ENCODE data around the gene POMT1.
A peak's percentile ranks its signal among the peaks of the same experiment; 100 is the strongest.
"Not testable (repeated sequence)": the region's sequence is repeated elsewhere in the genome, so short reads cannot be mapped to it uniquely, and the experiment has no call there.

POMT1 gene

GRCh38 chr9:131528886-131529505 lies 26.3 kb downstream of the POMT1 start:
- no peak for DNase-seq

GRCh38 chr9:131529597-131530545 lies 27.2 kb downstream of the POMT1 start:
- no peak for DNase-seq

DNA sequence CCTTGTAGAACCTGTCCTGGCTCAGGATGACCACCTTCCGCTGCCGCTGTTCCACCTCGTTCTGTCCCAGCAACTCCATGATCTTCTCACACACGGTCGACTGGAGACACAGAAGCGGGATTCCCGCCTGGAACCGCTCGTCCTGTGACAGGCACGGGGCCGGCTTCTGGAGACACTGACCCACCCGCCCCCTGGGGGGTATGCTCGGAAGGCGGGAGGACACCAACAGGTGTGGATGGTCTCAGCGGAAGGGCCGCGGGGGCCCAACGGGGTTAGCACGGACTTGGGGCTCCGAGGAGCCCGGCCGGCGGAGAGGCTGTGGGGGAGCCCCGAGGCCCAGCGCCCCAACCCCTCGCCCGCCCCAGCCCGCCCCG lies 27.8 kb downstream of the POMT1 start:
- DNase-seq: peak; percentile 18 to 25

DNA sequence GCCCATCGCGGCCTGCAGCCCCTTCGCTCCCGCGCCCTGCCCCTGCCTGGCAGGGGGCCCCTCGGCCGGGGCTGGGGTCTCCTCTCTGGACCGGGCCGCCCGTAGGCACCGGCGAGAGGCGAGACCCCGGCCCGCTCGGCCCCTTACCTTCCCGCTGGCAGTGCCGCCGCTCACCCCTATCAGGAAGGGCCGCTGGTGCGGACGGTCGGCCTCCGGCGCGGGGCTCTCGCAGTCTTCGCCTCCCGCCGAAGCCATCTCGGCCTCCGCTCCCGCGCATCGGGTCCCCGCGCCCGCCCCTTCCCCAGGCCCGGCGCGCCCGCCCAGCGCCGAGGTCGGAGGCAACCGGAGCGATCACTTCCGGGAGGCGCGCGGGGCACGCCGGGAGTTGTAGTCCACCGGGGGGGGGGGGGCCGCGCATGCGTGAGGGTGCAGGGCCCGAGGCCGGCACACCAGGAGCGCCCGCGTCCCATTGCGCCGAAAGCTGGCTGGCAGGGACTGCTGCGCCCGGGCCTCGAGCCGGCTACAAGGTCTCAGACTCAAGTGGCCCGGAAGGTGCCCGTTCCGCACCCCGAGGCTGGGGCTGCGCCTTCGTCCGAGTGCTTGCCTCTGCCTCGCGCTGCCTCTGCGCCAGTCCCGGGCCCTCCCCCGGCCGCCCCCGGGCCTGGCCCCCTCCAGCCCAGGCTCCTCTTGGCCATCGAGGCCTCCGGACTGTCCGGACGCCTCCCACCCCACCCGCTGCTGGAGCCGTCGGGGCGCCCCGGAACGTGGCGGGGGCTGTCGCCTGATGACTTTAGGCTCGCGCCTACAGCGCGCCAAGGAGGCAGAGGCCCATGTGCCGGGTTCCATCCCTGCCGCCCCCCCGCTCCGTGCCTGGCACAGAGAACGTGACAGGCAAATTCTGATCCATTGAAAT lies 28.5 kb downstream of the POMT1 start, which contains the start of gene UCK1:
TSS of gene UCK1 (minus strand) at position 344 of the 913 bp plus-strand sequence. CDS start at position 255, 89 bp downstream.
- peak; percentile 49 to 74 for DNase-seq

GRCh38 chr9:131534721-131535237 lies 32.1 kb downstream of the POMT1 start:
- DNase-seq: no peak

GRCh38 chr9:131537946-131538345 lies 35.2 kb downstream of the POMT1 start:
- DNase-seq: no peak

DNA sequence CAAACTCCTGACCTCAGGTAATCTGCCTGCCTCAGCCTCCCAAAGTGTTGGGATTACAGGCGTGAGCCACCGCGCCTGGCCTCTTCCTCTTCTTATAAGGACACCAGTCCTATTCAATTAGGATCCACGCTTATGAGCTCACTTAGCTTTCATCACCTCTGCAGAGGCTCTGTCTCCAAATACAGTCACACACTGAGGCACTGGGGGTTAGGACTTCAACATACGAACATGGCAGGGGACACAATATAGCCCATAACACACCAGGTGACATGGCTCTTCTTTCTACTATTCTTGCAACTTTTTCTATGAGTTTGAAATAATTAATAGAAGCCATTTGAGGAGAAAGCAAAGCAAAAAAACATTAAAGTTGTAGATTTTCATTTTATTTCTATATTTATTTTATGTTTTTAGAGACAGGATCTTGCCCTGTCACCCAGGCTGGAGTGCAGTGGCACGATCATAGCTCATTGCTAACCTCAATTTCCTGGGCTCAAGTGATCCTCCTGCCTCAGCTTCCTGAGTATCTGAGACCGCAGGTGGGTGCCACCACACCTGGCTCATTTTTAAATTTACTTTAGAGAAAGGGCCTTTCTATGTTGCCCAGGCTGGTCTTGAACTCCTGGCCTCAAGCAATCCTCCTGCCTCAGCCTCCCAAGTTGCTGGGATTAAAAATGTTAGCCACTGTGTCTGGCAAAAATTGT lies 36.7 kb downstream of the POMT1 start:
- DNase-seq: no peak

DNA sequence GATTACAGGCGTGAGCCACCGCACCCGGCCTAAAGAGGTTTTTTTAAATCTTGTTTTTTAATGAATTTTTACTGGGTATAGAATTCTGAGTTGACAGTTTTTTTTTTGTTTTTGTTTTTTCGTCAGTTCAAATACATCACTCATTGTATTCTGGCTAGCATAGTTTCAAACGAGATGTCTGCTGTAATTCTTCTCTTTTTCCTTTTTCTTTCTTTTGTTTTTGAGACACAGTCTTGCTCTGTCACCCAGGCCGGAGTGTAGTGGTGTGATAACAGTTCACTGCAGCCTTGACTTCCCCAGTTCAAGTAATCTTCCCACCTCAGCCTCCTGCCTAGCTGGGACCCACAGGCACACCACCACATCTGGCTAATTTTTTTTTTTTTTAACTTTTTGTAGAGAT lies 40.4 kb downstream of the POMT1 start:
- DNase-seq: no peak

DNA sequence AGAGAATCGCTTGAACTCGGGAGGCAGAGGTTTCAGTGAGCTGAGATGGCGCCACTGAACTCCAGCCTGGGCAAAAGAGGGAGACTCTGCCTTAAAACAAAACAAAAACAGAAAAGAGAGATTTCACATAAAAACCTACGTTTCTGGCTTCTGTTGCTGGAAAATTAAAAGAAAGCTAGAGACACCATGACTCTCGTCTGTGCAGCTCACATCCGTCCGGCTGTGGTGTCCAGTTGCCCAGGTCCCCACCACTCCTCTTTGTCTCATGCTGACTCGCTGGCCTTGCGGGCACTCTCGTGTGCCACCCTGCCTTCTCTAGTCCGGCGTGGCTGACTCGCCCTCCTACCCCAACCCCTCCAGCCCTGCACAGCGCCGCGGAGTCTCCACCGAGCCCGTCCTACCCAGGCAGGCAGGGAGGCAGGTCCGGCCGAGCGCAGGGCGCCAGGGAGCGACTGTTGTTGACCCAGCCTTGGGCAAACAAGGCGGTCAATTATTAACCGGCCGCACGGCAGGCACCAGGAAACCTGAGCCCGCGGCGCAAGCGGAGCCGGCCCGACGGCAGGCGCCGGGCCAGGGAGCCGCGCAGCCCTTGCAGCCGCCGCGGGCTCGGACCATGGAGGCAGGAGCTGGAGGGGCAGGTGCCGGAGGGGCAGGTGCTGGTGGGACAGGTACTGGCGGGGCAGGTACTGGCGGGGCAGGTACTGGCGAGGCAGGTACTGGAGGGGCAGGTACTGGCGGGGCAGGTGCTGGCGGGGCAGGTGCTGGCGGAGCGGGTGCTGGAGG lies 42.5 kb downstream of the POMT1 start, which contains the start of gene PRRT1B:
TSS of gene PRRT1B (plus strand) at position 521 of the 783 bp plus-strand sequence. CDS start at position 614, 93 bp downstream.
- no peak for DNase-seq

DNA sequence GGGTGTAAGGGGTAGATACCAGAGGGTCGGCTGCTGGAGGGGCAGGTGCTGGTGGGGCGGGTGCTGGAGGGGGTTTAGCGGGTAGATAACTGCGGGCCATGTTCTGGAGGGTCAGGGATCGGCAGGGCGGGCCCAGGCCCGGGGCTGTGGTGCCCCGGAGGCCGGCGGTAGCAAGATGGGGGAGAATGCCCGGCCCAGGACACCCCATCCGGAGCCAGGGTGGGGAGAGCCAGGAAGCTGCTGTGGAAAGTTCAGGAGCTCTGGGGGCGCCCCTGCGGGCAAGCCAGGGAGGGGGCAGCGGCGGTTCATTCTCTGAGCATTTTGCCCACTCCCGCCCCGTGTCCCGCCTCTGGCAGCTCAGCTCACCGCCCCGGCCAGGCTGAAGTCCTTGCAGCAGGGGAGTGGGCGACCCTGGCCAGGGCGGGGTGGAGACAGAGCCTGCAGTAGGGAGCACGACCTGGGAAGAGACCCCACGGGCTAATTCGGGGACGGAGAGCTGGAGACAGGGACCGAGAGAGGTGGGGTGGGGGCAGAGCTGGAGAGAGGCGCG lies 43.1 kb downstream of the POMT1 start:
- DNase-seq: no peak

- DNase-seq: no peak
These were observed 43.8 kb downstream of the POMT1 start for GRCh38 chr9:131546336-131547084.

DNA sequence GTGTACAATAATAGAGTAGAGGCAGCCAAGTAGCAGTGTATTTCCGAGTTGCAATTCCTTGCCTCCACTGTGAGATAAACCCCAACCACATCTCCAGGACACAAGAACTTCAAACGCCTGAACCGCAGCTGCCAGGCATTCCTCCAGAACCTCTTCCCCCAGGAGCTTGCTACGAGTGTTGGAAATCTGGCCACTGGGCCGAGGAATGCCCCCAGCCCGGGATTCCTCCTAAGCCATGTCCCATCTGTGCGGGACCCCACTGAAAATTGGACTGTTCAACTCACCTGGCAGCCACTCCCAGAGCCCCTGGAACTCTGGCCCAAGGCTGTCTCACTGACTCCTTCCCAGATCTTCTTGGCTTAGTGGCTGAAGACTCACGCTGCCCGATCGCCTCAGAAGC lies 46.5 kb downstream of the POMT1 start:
- not testable (repeated sequence) for DNase-seq

DNA sequence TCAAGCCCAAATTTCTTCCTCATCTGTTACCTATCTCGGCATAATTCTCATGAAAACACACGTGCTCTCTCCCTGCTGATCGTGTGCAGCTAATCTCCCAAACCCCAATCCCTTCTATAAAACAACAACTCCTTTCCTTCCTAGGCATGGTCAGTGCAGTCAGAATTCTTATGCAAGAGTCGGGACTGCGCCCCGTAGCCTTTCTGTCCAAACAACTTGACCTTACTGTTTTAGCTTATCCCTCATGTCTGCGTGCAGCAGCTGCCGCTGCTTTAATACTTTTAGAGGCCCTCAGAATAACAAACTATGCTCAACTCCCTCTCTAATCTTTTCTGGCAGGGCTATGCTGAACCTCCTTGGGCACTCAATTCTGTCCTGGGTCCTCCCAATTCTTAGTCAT lies 47.7 kb downstream of the POMT1 start:
- DNase-seq: not testable (repeated sequence)

DNA sequence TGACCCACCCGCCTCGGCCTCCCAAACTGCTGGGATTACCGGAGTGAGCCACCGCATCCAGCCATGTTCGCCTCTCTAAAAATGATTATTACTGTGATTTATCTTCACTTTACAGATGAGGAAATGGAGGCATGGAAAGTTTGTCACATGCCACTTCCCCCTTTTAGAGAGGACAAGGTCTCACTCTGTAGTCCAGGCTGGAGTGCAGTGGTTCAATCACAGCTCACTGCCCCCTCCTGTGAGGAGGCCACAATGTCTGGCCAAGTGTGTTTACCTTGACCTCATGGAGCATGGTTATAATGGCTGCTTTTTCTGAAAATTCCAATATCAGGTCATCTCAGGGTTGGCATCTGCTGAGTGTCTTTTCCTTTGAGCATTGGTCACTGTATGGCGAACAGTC lies 49.3 kb downstream of the POMT1 start:
- DNase-seq: no peak

DNA sequence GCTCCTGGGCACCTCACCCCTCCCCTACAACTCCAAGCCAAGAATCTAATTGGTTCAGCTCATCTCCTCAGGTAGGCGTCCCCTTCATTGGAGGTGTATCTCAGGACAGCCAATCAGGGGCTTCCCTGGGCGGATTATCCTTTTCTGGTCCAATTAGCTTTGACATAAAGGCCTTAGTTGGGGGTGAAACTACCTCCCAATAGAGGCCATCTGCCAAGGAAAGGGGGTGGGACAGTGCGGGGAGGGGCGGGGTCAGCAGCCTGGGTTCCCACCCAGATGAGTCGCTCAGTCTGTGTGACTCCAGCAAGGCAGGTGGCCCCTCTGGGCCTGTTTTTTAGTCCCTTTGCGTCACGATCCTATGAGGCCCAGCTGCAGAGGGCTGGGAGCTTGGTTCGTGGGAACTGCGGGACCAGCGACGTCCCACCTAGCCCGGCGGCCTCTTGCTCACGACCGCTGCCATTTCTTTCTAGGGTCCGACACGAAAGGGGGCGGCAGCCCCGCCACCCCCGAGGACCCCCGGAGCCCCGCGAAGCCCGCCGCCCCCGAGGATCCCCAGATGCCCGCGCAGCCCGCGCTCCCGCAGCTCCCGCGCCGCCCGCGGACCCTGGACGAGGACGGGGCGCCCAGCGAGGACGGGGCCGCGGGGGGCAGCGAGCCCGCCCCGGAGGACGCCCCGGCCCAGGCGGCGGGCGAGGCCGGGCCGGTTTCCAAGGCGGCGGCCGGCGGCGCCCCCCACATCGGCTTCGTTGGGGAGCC lies 51.5 kb downstream of the POMT1 start:
- DNase-seq: no peak

- no peak for DNase-seq
These were observed 52.2 kb downstream of the POMT1 start for GRCh38 chr9:131554843-131555351.

DNA sequence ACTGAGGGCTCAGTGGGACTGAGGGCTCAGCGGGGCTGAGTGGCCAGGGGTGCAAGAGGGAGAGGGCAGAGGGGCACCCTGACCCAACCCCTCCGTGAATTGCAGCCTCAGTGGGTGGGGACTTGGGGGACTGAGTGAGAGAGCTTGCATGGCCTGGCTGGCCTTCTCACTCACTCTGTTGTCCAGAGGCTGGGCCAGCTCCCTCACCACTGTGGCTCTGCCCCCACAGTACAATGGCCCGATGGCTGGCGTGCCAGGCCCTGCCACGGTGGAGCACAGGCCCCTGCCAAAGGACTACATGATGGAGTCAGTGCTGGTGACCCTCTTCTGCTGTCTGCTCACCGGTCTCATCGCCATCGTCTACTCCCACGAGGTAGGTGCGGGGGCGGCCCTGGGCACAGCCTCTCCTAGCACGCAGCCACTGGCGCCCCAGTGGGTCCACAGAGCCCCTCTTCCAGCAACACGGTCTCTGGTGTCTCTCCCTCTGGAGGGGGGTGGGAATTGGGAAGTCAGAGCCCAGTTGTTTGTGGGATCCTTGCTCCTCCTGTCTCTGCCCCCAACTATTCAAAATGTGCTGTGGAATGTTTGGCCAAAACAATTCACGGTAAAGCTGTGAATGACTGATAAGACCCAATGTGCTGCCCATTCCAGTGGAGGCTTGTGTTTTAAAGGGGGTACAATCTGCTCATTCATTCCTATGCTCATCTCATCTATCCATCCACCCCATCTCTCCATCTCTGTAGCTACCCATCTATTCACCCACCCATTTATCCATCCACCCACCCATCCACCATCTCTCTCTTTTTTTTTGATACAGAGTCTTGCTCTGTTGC lies 53.3 kb downstream of the POMT1 start:
- no peak for DNase-seq
